HUDEP-2 (cell line): ENCODE measurements around the gene PALD1.
A peak's percentile ranks its signal among the peaks of the same experiment; 100 is the strongest.
"Not testable (repeated sequence)": the region's sequence is repeated elsewhere in the genome, so short reads cannot be mapped to it uniquely, and the experiment has no call there.

Source experiments
- DNase-seq, 76 experiments: peaks; one replicate each; lab custom pipeline; 2025; ENCODE audit not compliant: unreplicated experiment in 76 of 76; lab: John Stamatoyannopoulos, UW

The PALD1 gene

GRCh38 chr10:70598857-70599295 is 120.3 kb downstream of the PALD1 start:
- peak in 2 of 76 experiments; percentile 18 to 26 for DNase-seq

DNA sequence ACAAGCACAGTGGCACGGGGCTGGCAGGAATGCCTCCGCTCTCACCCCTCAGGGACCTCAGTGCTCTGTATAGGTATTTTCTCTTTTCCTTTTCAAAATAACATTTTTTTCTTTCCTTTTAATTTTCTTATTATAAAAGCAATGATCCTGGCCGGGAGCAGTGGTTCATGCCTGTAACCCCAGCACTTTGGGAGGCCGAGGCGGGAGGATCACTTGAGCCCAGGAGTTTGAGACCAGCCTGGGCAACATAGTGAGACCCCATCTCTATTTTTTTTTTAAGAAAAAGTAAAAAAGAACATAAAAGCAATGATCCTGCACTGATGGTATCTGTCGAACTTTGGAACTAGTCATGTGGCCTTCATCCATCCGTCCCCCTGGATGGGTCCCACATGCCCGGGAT is 120.8 kb downstream of the PALD1 start:
- DNase-seq, result no peak

GRCh38 chr10:70599791-70600190 is 121.2 kb downstream of the PALD1 start:
- DNase-seq, result no peak

DNA sequence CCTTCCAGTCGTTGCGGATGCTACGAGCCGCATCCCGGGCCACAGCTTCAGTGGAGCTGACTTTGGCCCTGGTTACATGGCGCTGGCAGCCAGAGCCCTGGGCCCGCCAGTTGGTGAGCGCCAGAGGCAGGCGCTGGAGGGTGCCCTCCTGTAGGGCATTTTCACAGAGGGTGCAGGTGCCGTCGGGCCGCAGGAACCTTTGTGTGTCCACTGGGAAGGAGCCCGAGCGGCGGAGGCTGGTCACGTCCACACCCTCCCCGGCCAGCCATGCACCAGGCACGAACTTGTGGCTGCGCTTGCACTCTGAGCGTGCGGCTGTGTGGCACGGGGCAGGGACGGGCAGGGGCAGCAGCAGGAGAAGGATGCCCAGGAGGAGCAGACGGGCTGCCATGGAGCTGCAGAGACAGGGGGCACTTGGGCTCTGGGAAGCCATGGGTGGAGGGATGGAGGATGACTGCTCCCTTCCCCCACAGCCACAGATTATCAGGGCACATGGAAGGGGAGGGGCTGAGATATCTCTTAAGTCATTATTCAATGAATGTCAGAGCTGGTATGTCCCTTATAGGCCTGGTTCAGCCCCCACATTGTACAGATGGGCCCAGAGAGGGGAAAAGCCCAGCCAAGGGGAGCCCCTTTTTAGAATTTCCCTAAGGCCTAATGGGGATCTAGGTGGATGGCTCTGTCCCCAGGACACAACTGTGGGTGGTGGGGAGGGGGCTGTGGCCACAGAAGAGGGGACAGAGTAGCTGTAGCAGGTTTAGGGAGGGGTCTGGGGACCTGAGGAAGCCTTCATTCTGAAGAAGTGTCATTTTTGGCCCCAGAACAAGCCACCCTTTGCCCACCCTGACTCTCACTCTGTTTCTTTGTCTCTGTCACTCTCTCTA is 122.2 kb downstream of the PALD1 start:
- no peak for DNase-seq

GRCh38 chr10:70601746-70602145 is 123.2 kb downstream of the PALD1 start:
- peak in 2 of 76 experiments; percentile 4 to 9 for DNase-seq

DNA sequence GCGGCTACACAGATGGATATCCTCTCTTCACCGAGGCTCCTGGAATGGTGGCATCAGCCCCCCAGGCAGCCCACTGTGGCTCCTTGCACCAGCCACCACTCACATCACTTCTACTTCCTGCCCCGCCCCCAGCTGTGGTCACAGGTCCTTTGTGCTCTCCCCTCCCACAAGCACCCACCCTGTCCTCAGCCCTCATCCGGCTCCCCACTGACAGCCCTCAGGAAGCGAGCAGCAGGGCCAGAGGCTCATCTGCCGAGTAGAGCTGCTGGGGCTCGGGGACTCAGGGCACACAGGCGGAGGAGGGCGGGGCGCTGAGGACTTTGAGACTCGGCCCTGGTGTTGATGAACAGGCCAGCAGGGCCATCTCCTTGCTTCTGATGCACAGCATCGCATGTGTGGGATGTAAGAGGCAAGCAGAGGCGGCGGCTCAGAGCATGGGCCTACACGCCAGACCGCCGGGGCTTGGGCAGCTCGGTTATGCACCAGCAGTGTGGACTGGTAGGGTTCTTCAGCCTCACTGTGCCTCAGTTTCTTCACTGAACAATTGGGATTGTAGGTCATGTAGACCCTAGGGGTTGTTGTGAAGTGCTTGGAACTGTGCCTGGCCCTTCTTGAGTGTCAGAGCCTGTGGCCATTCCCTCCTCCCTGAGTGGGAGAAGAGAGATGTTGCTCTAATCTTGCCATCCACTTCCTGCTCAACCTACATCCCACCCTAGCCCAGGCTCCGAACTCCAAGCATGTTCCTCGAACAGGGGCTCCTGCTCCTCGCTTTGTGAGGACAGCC is 124.3 kb downstream of the PALD1 start, which contains the start of gene PRF1:
Gene PRF1, minus strand, starts transcription at position 77 of the 784 bp plus-strand sequence. CDS start 1,839 bp downstream, outside the sequence.
- no peak for DNase-seq

GRCh38 chr10:70603449-70603801 is 124.9 kb downstream of the PALD1 start:
- DNase-seq, result no peak

DNA sequence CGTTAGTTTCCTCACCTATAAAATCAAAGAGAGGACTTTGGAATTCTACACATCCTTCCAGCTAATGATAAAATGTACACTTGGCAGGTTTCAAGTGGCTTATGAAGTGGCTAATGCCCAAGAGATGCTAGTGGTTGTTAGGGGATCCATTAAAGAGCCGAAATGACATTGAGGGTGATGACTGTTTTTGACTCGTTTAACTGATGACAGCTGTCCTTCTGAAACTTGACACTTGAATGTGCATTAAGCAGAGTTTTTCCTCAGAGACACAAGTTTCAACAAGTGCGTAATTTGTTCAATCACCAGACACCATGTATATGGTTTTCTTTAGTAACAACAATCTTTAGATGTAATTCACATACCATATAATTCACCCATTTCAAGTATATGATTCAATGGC is 125.5 kb downstream of the PALD1 start:
- no peak for DNase-seq

GRCh38 chr10:70605161-70605560 is 126.6 kb downstream of the PALD1 start:
- no peak for DNase-seq

DNA sequence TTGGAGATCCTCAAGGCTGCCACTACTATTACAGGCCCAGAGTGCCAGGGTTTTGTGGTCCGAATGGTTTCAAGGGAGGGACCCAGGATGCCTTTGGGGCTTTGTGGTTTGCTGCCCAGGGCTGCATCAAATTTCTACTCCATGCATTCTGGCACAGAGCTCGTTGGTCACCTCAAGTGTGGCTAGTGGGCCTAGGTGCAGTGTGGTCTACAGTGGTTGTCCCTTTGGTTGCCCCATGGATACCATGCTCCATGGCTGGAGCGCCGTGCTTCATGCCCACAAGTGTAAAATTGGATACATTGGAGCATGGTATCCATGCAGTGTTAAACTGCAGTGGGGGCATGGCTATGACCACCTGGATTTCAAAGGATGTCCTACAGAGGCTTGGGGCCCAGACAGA is 129.4 kb downstream of the PALD1 start:
- no peak for DNase-seq

- DNase-seq, result no peak
These were observed 135.4 kb downstream of the PALD1 start for GRCh38 chr10:70613941-70614340.

DNA sequence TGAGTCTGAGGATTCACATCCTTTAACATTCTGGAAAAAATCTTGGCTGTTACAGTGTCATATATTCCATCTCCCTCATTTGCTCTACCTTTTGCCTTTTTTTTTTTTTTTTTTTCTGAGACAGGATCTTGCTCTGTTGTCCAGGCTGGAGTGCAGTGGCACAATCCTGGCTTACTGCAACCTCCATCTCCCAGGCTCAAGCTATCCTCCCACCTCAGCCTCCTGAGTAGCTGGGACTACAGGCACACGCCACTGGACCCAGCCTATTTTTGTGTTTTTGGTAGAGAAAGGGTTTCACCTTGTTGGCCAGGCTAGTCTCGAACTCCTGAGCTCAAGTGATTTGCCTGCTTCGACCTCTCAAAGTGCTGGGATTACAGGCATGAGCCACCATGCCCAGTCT is 135.8 kb downstream of the PALD1 start:
- not testable (repeated sequence) for DNase-seq

- DNase-seq, result no peak
These were observed 136.6 kb downstream of the PALD1 start for GRCh38 chr10:70615211-70615610.

GRCh38 chr10:70615784-70616522 is 137.4 kb downstream of the PALD1 start:
- DNase-seq, result no peak

DNA sequence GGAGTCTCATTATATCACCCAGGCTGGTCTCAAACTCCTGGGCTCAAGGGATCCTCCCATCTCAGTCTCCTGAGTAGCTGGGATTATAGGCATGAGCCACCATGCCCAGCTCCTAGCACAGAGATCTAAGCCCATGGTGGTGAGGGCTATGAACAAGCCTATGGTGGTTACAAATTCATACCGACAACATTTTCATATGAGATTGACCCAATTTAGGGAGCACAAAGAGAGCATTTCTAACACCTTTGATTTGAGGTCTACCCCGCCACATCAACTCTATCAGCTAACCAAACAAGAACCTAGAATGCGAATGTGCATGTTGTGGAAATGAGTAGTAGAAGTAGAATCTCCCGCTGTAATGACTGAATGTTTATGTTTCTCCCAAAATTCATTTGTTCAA is 138.2 kb downstream of the PALD1 start:
- no peak for DNase-seq
